Measurements from ENCODE around the gene EXOC4. TPM values are rescaled to one million over a fixed set of nuclear protein-coding genes. Genes with fewer than 3 reads are reported as not detected.

Gene EXOC4
- total RNA-seq, 2 experiments from 2014 or later: 58.0 to 59.9 TPM

GRCh38 chr7:133910761-133911160 is 657.9 kb downstream of the EXOC4 start:
- intact Hi-C loops (cut with DNase I, micrococcal nuclease): no loop called here
- POLR2A ChIA-PET: no interaction called here
- no peaks in the 10 kb centered on the region for H3K27me3 ChIP-seq (ENCODE audit: control insufficient read depth in 1 of 2, insufficient read depth in 2 of 2, low read length in 2 of 2)
- H3K9me3 ChIP-seq (ENCODE audit: control insufficient read depth in 1 of 2, insufficient read depth in 1 of 2, low read length in 2 of 2): no peaks in the 10 kb centered on the region
- no peaks in the 10 kb centered on the region for H3K4me1 ChIP-seq (ENCODE audit: insufficient read depth, low read length)
- H3K36me3 ChIP-seq (ENCODE audit: insufficient read depth, low read length): no peaks in the 10 kb centered on the region
- Mint-ChIP-seq H3K27ac (no peak overlapping the region), H3K4me1 (ENCODE audit: low read depth) (no peaks in the 10 kb centered on the region), H3K27me3 (no peaks in the 10 kb centered on the region), H3K4me3 (no peak overlapping the region), H3K36me3 (ENCODE audit: low read depth) (peaks cover 44% of the 10 kb centered on the region), H3K9me3 (no peaks in the 10 kb centered on the region)
- H3K4me3 ChIP-seq (ENCODE audit: low read length): no peak overlapping the region
- DNase-seq (no peak), ATAC-seq (ENCODE audit: poor library complexity) (no peak)
- no peak overlapping the region for H3K27ac ChIP-seq (ENCODE audit: low read depth in 1 of 2, low read length in 2 of 2)
- CTCF ChIA-PET: interaction anchor here (0.6 kb wide), 1 partner anchor 413 kb away, joined by 3 read pairs; no protein-coding TSS in a partner anchor
- TF ChIP-seq CTCF (IDR thresholded peaks at IDR 0.05): no peak

- no peak overlapping the region for H3K4me3 Mint-ChIP-seq
Measured at GRCh38 chr7:133911724-133912123, 658.8 kb downstream of the EXOC4 start.

GRCh38 chr7:133912916-133913697 is 660.2 kb downstream of the EXOC4 start:
- H3K9me3 Mint-ChIP-seq: no peaks in the 10 kb centered on the region
- no peak overlapping the region for H3K4me3 Mint-ChIP-seq
- DNase-seq (no peak), ATAC-seq (ENCODE audit: poor library complexity) (no peak)
- Histone ChIP-seq H3K9me3 (ENCODE audit: control insufficient read depth in 1 of 2, insufficient read depth in 1 of 2, low read length in 2 of 2) (peaks cover 0 to 4% of the 10 kb centered on the region in 2 experiments), H3K36me3 (ENCODE audit: insufficient read depth, low read length) (peaks cover 13% of the 10 kb centered on the region), H3K4me1 (ENCODE audit: insufficient read depth, low read length) (no peaks in the 10 kb centered on the region), H3K27me3 (ENCODE audit: control insufficient read depth in 1 of 2, insufficient read depth in 2 of 2, low read length in 2 of 2) (no peaks in the 10 kb centered on the region), H3K27ac (ENCODE audit: low read depth in 1 of 2, low read length in 2 of 2) (no peak overlapping the region), H3K4me3 (ENCODE audit: low read length) (no peak overlapping the region)
- no peaks in the 10 kb centered on the region for H3K27me3 Mint-ChIP-seq
- intact Hi-C loops (cut with DNase I, micrococcal nuclease): no loop called here
- ChIA-PET POLR2A (no interaction called here), CTCF (no interaction called here)
- H3K27ac Mint-ChIP-seq: no peak overlapping the region
- peaks cover 32% of the 10 kb centered on the region for H3K36me3 Mint-ChIP-seq (ENCODE audit: low read depth)
- TF ChIP-seq CTCF (IDR thresholded peaks at IDR 0.05): no peak
- no peaks in the 10 kb centered on the region for H3K4me1 Mint-ChIP-seq (ENCODE audit: low read depth)

More at GRCh38 chr7:133911724-133912123, 658.8 kb downstream of the EXOC4 start:
- Mint-ChIP-seq H3K27ac (no peak overlapping the region), H3K36me3 (ENCODE audit: low read depth) (peaks cover 36% of the 10 kb centered on the region), H3K27me3 (no peaks in the 10 kb centered on the region), H3K4me1 (ENCODE audit: low read depth) (no peaks in the 10 kb centered on the region), H3K9me3 (no peaks in the 10 kb centered on the region)
- Histone ChIP-seq H3K27ac (ENCODE audit: low read depth in 1 of 2, low read length in 2 of 2) (no peak overlapping the region), H3K4me1 (ENCODE audit: insufficient read depth, low read length) (no peaks in the 10 kb centered on the region), H3K4me3 (ENCODE audit: low read length) (no peak overlapping the region), H3K36me3 (ENCODE audit: insufficient read depth, low read length) (peaks cover 5% of the 10 kb centered on the region), H3K9me3 (ENCODE audit: control insufficient read depth in 1 of 2, insufficient read depth in 1 of 2, low read length in 2 of 2) (peaks cover 0 to 4% of the 10 kb centered on the region in 2 experiments), H3K27me3 (ENCODE audit: control insufficient read depth in 1 of 2, insufficient read depth in 2 of 2, low read length in 2 of 2) (no peaks in the 10 kb centered on the region)
- DNase-seq (no peak), ATAC-seq (ENCODE audit: poor library complexity) (no peak)
- ChIA-PET CTCF (no interaction called here), POLR2A (no interaction called here)
- intact Hi-C loops (cut with DNase I, micrococcal nuclease): no loop called here
- no peak for TF ChIP-seq CTCF (IDR thresholded peaks at IDR 0.05)
